Measurements from ENCODE around the gene PRPSAP2.
"Not testable (repeated sequence)": the region's sequence is repeated elsewhere in the genome, so short reads cannot be mapped to it uniquely, and the experiment has no call there.

PRPSAP2 gene

DNA sequence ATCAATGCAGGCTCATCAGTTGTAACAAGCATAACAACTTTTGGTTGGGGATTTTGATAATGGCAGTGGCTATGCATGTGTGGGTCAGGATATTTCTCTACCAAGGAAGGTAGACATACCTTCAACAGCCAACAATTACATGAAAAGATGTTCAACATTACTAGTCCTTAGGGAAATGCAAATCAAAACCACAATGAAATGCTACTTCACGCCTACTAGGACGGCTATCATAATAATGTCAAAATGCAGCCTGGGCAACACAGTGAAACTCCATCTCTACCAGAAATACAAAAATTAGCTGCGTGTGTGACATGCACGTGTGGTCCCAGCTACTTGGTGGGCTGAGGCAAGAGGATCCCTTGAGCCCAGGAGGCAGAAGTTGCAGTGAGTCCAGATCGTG lies 86.7 kb downstream of the PRPSAP2 start:
- no peak for DNase-seq (ENCODE audit: low spot score)

DNA sequence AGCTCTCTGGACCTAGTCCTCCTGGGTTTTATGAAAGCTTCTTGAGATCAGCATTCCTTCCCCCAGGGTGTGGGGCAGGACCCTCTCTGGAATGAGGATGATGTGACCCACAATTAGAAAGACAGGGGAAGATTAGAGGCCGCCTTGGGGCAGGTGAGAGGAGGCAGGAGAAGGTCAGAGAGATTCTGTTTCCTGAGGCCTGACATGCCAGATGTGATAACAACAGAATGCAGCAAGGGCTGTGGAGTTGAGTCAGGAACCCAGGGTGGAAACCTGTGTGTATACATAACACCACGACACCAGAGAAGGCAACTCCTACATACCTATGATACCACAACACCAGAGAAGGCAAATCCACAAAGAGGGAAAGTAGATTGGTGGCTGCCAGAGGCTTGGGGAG lies 88.6 kb downstream of the PRPSAP2 start:
- no peak for DNase-seq (ENCODE audit: low spot score)

DNA sequence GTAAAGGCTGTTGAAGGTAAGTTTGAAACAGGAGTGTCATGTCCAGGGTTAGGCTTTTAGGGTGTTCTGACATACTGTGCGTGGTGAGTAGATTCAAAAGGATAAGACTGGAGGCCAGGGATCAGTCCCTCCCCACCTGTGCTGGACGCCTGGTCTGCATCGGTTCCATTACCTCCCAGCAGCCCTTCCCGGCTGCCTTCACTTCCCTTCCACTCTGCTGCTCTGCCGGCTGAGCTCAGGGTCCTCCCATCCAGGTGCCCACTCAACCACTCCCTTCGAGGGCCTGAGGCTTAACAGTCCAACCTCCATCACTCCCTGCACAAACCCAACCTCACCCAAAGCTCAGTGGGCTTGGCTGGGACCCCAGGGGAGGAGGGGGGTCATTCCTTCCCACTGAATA lies 89.9 kb downstream of the PRPSAP2 start:
- DNase-seq (ENCODE audit: low spot score) = no peak

DNA sequence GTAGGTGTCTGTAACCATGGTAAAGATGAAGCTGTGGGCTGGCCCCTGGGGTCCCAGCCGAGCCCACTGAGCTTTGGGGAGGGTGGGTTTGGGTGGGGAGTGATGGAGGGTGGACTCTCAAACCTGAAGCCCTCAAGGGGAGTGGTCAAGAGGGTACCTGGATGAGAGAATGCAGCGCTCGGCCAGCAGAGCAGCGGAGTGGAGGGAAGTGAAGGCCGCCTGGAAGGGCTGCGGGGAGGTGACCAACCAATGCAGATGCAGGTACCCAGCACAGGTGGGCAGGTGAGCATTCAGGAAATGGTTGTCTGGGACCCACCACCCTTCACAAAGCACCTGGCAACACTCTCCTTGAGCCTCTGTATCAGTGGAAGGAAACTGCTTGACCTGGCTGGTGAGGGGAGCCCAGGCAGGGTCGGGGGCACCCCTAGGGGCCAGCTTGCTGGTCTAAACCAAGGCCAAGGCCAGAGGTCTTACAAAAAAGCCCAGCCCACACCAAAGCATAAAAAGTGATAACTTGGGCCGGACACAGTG lies 90.6 kb downstream of the PRPSAP2 start:
- no peak for DNase-seq (ENCODE audit: low spot score)

DNA sequence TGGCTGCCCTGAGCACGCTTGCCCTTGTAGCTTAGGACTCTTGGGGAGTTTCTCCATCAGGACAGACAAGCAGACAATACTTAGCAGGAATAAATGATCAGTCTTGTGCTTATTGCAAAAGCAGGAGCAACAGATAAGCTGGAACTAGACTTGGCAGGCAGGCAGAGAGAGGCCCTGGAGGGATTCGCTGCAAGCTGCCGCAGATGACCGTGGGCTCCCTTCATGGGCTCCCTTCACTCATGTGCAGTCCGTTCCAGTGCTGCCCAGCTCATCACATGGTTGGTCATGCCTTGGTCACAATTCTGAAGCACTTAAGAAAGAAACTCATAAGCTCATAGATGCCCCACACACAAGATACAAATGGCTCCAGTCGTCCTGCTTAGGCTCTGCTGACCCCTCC lies 91.6 kb downstream of the PRPSAP2 start:
- no peak for DNase-seq (ENCODE audit: low spot score)

DNA sequence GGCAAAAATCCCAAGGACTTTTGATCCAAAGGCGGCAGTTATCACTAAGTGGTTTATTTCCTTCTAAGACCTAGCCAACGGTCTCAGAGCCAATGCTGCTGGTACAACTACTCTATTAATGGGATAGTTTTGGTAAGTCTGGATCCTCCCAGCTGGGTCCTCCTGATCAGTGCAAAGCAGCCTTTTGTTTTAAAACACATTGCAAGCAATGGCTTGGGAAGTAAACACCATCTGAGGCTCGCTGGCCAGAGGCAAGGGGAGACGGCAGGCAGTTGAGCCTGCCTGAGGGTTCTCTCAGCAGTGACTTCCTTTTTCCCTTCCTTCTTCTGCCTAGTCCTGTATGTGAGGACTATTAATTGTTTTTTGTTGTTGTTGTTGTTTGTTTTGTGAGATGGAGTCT lies 92.4 kb downstream of the PRPSAP2 start:
- no peak for DNase-seq (ENCODE audit: low spot score)

DNA sequence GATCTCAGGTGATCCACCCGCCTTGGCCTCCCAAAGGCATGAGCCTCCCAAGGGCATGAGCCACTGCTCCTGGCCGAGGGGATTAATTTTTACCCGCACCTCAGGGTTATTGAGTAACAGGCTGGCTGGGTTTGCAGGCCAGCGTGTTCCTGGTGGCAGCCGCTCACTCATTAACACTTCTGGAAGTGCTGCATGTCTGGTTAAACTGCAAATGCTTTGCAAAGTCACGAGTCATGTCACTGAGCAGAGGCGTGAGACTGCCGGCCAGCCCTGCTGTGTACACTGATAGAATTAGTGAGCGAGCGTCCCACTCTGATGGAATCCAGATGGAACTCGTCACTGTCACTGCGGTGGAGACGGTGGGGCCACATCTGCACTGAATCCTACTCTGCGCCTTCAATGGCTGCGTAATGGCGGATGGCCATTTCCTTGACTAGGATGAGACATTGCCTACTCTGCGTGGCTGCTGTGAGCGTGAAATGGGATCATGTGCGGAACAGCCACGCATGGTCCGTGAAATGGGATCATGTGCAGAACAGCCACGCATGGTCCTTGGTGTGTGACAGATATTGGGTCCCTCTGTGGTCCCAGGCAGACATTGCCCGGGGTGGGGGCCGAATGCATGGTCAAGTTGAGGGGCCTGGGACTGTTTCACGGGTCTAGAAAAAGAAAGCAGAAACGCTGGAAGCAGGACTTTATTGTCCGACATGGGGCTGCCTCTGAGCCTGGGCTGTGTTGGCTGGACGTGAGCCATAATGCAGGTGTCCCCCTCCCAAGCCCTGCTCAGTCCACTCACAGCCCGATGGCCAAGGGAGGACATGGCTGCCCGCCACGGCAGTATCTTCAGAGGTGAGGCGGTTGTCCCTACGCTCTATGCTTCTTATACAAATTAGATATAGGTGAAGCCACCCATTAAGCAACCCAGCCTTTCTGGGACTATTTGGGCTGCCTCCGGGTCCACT lies 93.3 kb downstream of the PRPSAP2 start:
- DNase-seq (ENCODE audit: low spot score) = no peak

DNA sequence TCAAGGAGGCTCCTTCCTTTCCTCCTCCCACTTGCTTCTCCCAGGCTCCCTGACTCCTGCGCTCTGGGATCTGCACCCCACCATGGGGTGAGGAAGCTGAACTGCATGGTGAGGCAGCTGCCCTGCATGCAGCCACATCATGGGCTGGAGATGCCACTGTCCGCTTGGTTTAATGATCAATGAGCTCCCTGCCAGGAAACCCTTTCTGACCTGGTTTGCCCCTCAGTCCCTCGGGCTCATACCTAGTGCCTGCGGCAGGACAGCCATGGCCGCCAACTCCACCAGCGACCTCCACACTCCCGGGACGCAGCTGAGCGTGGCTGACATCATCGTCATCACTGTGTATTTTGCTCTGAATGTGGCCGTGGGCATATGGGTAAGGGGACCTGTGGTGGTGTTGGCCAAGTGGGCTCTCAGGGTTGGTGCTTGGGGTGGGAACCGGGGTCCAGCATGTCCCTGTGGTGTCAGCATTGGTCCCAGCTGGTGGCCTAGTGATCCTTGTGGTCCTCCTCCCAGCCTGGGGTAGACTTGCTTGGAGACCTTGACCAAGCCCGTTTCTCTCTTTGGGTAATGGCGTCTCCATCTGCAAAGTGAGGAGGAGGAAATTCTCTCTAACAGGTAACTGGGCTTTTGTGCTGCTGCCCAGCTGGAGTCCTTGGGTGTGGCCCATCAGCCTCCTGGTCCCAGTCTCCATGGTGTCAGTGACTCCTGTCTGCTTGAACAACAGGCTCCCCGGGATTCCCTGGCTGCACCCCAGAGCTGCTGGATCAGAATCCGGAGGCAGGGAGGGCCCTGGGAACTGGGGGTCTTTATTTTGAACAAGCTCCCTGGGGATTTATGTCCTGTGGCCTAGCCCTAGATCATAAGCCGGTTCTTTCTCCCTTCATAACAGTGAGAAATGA lies 94.3 kb downstream of the PRPSAP2 start, which contains the start of gene SLC5A10:
Gene SLC5A10 (plus strand): TSS at position 225 of the 902 bp plus-strand sequence. CDS start 41 bp downstream, at position 266.
- no peak for DNase-seq (ENCODE audit: low spot score)

DNA sequence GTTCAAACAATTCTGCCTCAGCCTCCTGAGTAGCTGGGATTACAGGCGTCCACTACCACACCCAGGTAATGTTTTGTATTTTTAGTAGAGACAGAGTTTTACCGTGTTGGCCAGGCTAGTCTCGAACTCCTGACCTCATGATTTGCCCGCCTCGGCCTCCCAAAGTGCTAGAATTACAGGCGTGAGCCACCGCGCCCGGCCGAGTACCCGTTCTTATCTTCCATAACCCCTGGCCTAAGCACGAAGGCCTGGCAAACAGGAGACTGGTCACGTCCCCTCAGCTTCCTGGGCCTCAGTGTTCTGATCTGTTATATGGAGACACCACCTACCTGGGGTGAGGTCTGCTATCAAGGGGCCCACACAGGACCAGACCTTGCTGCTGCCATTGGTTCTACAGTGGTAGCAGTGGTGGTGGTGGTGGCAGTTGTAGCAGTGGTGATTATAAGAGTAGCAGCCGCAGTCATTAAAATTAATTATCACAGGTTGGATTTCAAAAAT lies 95.3 kb downstream of the PRPSAP2 start:
- no peak for DNase-seq (ENCODE audit: low spot score)

DNA sequence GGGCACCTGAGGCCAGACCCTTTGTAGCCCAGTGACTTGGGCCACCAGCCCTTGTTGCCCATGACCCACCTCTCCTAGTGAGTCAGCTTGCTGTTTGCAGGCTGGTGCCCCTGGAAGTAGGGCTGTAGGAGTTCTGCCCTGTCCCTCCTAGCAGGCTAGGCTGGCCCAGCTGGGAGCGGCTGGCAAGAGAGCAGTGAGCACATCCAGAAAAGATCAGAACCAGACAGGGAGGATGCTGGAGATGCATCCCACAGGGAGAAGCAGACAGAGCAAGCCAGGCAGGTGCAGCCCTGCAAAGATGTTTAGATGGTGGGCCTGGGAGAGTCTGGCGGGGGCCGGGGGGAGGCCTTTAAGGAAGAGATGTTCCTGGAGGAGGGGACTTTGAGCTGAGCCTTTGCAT lies 96.4 kb downstream of the PRPSAP2 start:
- no peak for DNase-seq (ENCODE audit: low spot score)

DNA sequence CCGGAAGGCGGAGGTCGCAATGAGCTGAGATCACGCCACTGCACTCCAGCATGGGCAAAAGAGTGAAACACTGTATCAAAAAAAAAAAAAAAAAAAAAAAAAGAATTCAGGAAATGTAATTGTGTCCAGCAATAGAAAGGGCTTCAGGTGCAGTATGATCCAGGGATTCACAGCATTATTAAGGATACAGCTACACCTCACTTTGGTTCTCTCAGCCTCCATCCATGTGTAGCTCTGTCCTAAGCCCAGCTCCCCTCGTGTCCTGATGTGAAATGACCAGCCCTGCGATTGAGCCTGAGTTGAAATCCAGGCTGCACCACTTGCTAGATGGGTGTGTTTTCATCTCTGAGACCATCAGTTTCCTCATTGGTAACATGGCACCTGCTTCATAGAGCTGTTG lies 97.1 kb downstream of the PRPSAP2 start:
- DNase-seq (ENCODE audit: low spot score) = no peak

DNA sequence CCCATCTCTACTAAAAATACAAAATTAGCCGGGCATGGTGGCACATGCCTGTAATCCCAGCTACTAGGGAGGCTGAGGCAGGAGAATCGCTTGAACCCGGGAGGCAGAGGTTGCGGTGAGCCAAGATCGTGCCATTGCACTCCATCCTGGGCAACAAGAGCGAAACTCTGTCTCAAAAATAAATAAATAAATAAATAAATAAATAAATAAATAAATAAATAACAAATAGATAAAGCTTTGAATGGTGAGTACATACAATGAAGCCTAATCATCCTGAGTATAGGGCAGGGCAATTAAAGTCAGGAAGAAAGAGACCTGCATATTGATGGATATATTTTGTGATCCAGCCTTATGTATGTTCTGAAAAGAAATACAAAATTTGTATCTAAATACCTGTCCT lies 98.1 kb downstream of the PRPSAP2 start:
- DNase-seq (ENCODE audit: low spot score) = not testable (repeated sequence)

DNA sequence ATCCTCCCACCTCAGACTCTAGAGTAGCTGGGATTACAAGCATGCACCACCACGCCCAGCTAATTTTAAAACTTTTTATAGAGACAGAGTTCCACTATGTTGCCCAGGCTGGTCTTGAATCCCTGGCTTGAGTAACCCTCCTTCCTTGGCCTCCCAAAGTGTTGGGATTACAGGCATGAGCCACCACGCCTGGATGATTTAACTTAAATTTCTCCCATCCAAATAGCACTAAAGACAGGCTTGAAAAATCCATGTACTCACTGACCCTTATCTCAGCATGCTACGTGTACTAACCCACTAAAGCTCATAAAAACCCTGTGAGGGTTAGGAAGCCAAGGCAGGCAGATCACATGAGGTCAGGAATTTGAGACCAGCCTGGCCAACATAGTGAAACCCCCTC lies 98.7 kb downstream of the PRPSAP2 start:
- no peak for DNase-seq (ENCODE audit: low spot score)

DNA sequence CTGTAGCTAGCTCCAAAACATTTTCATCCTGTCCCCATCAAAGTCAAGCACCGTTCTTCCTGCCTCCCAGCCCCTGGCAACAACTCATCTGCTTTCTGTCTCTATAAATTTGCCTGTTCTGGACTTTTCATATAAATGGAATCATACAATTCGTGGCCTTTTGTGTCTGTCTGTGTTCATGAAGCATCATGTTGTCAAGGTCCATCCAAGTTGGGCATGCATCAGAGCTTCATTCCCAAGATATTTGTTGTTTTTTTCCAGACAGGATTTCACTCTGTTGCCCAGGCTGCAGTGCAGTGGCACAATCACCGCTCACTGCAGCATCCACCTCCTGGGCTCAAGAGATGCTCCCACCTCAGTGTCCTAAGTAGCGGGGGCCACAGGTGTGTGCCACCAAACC lies 99.9 kb downstream of the PRPSAP2 start:
- DNase-seq (ENCODE audit: low spot score) = no peak

DNA sequence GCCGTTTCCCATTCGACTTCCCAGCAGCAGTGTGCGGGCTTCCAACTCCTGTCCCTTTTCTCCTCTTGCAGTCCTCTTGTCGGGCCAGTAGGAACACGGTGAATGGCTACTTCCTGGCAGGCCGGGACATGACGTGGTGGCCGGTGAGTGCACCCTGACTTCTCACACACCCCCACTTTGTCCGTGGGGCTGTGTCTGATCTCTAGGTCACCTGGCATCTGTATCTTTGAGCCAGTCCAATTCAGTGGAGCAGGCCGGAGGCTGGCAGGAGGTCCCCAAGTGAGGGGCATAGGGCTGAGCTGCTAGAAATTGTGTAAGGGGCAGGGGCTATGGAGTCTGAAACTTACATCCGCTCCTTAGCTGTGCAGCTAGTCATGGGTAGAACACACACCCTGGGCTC lies 100.7 kb downstream of the PRPSAP2 start:
- no peak for DNase-seq (ENCODE audit: low spot score)

DNA sequence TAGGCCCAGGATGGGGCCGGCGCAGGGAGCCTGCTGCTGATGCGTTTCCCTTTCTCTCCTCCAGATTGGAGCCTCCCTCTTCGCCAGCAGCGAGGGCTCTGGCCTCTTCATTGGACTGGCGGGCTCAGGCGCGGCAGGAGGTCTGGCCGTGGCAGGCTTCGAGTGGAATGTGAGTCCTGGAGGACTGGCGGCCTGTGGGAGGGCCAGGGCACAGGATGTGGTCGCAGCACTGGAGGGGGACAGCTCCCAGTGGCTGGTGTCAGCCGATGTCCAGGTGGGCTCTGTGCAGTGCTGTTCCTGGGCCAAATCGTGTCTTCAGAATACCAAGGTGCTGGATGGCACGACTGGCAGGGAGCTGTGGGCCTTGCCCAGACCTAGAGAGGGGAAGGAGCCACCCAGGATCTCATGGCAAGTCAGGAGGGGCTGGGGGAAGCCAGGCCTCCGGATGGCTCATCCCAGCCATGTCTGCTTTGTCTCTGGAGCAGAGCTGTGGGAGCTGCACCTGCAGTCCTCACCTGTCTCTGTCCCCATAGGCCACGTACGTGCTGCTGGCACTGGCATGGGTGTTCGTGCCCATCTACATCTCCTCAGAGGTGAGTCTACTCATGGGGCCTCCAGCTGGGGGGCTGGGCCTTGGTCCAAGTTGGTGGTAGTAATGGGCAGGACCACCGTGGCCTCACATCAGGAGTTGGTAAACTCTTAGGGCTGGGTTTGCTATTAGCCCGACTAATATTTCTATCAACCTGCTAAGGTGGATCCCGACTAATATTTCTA lies 101.3 kb downstream of the PRPSAP2 start:
- DNase-seq (ENCODE audit: low spot score) = no peak

DNA sequence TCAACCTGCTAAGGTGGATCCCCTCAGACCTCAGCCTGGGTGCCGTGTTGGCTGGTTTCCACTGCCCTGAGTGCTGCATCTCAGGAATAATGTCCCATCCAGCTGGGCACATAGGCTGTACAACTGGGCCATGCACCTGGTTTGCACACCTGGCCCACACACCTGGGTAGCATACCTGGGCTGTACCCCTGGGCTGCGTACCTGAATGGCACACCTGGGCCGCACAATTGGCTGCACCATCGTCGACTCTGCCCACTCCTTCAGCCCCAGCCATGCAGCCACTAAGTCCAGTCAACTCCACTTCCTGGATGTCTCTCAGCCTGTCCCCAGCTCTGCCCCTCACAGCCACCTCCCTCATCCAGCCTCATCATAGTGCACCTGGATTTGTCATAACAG lies 101.9 kb downstream of the PRPSAP2 start:
- no peak for DNase-seq (ENCODE audit: low spot score)

DNA sequence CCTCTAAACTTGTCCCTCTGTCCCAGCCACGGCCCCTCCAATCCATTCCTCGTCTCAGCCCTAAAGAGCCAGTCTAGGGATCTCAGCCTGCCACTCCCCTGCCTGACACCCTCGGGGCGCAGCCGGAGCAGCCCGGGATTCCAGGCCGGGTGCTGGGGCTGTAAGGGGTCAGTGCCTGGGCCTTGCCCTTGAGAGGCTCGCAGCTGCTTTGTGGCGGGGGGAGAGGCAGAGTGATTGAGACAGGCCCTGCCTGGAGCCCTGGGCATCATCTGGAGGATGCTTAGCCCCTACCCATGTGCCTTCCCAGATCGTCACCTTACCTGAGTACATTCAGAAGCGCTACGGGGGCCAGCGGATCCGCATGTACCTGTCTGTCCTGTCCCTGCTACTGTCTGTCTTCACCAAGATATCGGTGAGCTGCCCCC lies 102.3 kb downstream of the PRPSAP2 start:
- DNase-seq (ENCODE audit: low spot score) = no peak

DNA sequence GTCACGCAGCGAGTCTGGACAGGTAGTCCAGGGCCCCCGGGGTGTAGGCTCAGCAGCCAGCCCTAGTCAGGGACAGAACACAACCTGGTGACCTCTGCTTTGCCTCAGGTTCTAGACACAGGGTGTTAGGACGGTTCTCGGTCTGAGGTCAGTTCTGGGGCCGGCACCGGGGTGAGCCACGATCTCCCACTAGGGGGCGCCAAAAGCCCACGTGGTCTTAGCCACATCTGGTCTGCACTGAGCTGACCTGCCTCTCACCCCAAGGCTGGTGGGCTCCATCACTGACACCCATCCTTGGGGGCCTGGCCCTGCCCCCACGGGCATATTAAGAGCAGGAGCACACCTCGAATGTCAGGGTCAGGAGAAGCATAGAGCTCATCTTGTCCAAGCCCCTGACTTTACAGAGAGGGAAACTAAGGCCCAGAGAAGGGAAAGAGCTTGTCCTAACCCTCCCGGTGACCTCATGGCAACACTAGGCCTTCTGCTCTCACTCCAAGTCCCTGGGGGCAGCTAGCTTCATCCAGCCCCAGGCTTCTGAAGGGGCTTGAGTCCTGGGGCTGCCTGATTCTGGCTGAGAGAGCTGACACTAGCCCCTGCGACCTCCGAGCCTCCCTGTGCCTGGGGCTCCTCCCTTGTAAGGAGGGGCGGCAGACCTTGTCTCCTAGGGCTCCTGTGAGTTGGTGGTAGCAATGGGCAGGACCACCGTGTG lies 103.0 kb downstream of the PRPSAP2 start:
- peak; percentile 38 for DNase-seq (ENCODE audit: low spot score)

DNA sequence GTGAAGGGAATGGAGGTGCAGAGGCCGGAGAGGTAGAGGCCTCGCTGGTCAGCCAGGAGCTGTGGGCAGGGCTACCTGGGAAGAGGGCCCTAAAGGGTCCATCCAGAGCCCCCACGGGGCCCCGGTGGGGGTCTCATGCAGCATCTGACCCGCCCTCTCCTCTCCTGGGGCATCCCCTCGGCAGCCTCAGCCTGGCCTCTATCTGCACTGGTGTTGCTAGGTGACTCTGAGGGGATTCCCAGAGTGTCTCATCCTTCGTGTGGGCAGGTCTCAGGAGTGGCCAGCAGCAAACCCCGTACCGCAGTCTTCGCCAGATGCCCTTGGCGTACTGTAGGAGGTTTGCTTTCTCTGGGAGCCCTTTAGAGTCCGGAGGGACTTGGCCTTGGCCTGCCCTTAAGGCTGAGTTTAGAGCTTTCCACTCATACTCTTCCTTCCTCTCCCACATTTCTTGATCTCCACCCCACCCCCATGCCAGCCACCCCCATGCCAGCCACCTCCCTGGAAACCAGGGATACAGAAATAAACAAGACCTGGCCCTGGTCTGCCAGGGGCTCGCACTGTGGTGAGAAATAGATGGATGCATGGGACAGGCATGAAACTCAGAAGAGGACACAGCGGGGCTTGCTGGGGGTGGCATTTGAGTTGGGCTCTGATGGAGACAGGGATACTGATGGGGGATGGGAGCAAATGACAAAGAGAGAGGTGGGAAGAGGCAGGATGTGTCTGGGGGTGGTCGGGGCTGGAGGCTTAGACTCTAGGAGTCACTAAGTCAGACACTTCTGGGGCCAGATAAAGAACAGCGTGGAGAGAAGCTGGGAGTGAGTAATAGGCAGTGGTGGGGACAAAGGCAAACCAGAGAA lies 103.9 kb downstream of the PRPSAP2 start:
- no peak for DNase-seq (ENCODE audit: low spot score)
